PFSK-1 (cell line): Measurements from ENCODE around the gene ISM1.

Source experiments
- POLR2AphosphoS5 ChIP-seq: IDR thresholded peaks from 2 replicates; pipeline ENCODE4 v1.6.1; 2012; ENCODE audit warnings: low read depth, mild to moderate bottlenecking, control low read depth, low read length, moderate library complexity
- REST ChIP-seq, 2 experiments: IDR thresholded peaks; 2 replicates each; pipeline versions ENCODE4 v1.6.1 to v1.8.0; 2011 to 2012; ENCODE audit warnings: low read depth in 2 of 2, low read length in 2 of 2, control low read depth in 1 of 2, inconsistent platforms in 1 of 2, mild to moderate bottlenecking in 1 of 2, moderate library complexity in 1 of 2; ENCODE audit not compliant: insufficient read depth in 1 of 2
- SIN3A ChIP-seq: IDR thresholded peaks from 2 replicates; pipeline ENCODE4 v1.6.1; 2012; ENCODE audit warnings: mild to moderate bottlenecking, low read length, moderate library complexity, borderline replicate concordance; ENCODE audit not compliant: insufficient read depth
- TAF1 ChIP-seq: IDR thresholded peaks from 2 replicates; pipeline ENCODE4 v1.6.1; 2012; ENCODE audit warnings: low read length, control low read depth, borderline replicate concordance; ENCODE audit not compliant: insufficient read depth

- TF ChIP-seq TAF1: no peak
- no peak for TF ChIP-seq POLR2AphosphoS5
- TF ChIP-seq REST (IDR thresholded peaks at IDR 0.05; ENCODE audit: insufficient read depth in 1 of 2, low read depth in 2 of 2, low read length in 2 of 2): no peak
- TF ChIP-seq SIN3A: no peak
Measured at GRCh38 chr20:13318871-13319521, 97.9 kb downstream of the ISM1 start.
